HepG2 (cell line): ENCODE measurements around the gene KAZN. TPM values are rescaled to one million over a fixed set of nuclear protein-coding genes. Genes with fewer than 3 reads are reported as not detected.
A peak's percentile ranks its signal among the peaks of the same experiment; 100 is the strongest.

Experiments
- CAMTA2 ChIP-seq: sonication (generic); formaldehyde crosslinking; IDR thresholded peaks from 2 replicates; pipeline ENCODE4 v1.4.0; 2020; ENCODE audit warnings: mild to moderate bottlenecking, missing genetic modification reagents, borderline replicate concordance
- CREB1 ChIP-seq, 2 experiments: fragments of 450-650 bp in 1 of 2; IDR thresholded peaks; 2 replicates each; pipeline ENCODE4 v1.6.1; 2016 to 2017; ENCODE audit warnings: control low read depth in 1 of 2, mild to moderate bottlenecking in 1 of 2, missing compliant biosample characterization in 1 of 2, missing genetic modification characterization in 1 of 2
- DNMT3B ChIP-seq: conservative IDR thresholded peaks from 2 replicates; pipeline ENCODE4 v1.6.1; 2016; ENCODE audit warnings: missing biosample characterization, control low read depth
- DRAP1 ChIP-seq: IDR thresholded peaks from 2 replicates; pipeline ENCODE4 v1.6.1; 2016; ENCODE audit warnings: missing genetic modification reagents, missing compliant biosample characterization
- ETS1 ChIP-seq: sonication (generic); formaldehyde crosslinking; IDR thresholded peaks from 2 replicates; pipeline ENCODE4 v1.4.0; 2020; ENCODE audit warnings: missing genetic modification reagents
- HDAC6 ChIP-seq: fragments of 200-600 bp; sonication (generic); IDR thresholded peaks from 2 replicates; pipeline ENCODE4 v1.7.0; 2017; ENCODE audit warnings: mild to moderate bottlenecking, antibody characterized with exemption, low read length, low read depth
- IKZF5 ChIP-seq: IDR thresholded peaks from 2 replicates; pipeline ENCODE4 v1.6.1; 2018; ENCODE audit warnings: missing genetic modification reagents, mild to moderate bottlenecking, missing compliant biosample characterization
- MEIS2 ChIP-seq: sonication (generic); formaldehyde crosslinking; IDR thresholded peaks from 2 replicates; pipeline ENCODE4 v1.9.0; 2021; ENCODE audit warnings: mild to moderate bottlenecking, missing genetic modification reagents
- MLLT10 ChIP-seq: sonication (generic); formaldehyde crosslinking; IDR thresholded peaks from 2 replicates; pipeline ENCODE4 v1.4.0; 2020; ENCODE audit warnings: missing genetic modification reagents
- NCOA5 ChIP-seq: sonication (generic); formaldehyde crosslinking; IDR thresholded peaks from 2 replicates; pipeline ENCODE4 v1.4.0; 2020; ENCODE audit warnings: missing genetic modification reagents
- PRDM15 ChIP-seq: sonication (generic); formaldehyde crosslinking; IDR thresholded peaks from 2 replicates; pipeline ENCODE4 v1.4.0; 2020; ENCODE audit warnings: missing genetic modification reagents
- REL ChIP-seq: sonication (generic); formaldehyde crosslinking; conservative IDR thresholded peaks from 2 replicates; pipeline ENCODE4 v1.8.0; 2022; ENCODE audit warnings: mild to moderate bottlenecking, missing genetic modification reagents, moderate library complexity
- SALL2 ChIP-seq: sonication (generic); formaldehyde crosslinking; IDR thresholded peaks from 2 replicates; pipeline ENCODE4 v1.8.1; 2023; ENCODE audit warnings: mild to moderate bottlenecking, missing genetic modification reagents, inconsistent platforms
- SAP130 ChIP-seq: IDR thresholded peaks from 2 replicates; pipeline ENCODE4 v1.6.1; 2016; ENCODE audit warnings: low read depth
- SOX13 ChIP-seq, 3 experiments: fragments of 450-650 bp in 1 of 3; sonication (generic) in 1 of 3; formaldehyde crosslinking in 1 of 3; IDR thresholded peaks in 2 of 3; conservative IDR thresholded peaks in 1 of 3; 2 replicates each; pipeline versions ENCODE4 v1.5.0 to v1.6.1; 2016 to 2020; ENCODE audit warnings: antibody characterized with exemption in 1 of 3, mild to moderate bottlenecking in 1 of 3, missing compliant biosample characterization in 1 of 3, missing genetic modification reagents in 1 of 3, moderate library complexity in 1 of 3
- ZFP36L2 ChIP-seq: sonication (generic); formaldehyde crosslinking; IDR thresholded peaks from 2 replicates; pipeline ENCODE4 v1.4.0; 2020; ENCODE audit warnings: missing genetic modification reagents
- ZNF101 ChIP-seq: sonication (generic); formaldehyde crosslinking; IDR thresholded peaks from 2 replicates; pipeline ENCODE4 v1.4.0; 2020; ENCODE audit warnings: mild to moderate bottlenecking, low read depth, missing genetic modification reagents, borderline replicate concordance
- ZNF12 ChIP-seq: sonication (generic); formaldehyde crosslinking; IDR thresholded peaks from 2 replicates; pipeline ENCODE4 v1.5.0; 2020; ENCODE audit warnings: missing genetic modification reagents
- ZNF24 ChIP-seq: fragments of 450-650 bp; IDR thresholded peaks from 2 replicates; pipeline ENCODE4 v1.6.1; 2017; ENCODE audit warnings: antibody characterized with exemption, mild to moderate bottlenecking
- ZNF557 ChIP-seq: sonication (generic); formaldehyde crosslinking; IDR thresholded peaks from 2 replicates; pipeline ENCODE4 v1.4.0; 2020; ENCODE audit warnings: missing genetic modification reagents
- ZNF629 ChIP-seq: sonication (generic); formaldehyde crosslinking; conservative IDR thresholded peaks from 2 replicates; pipeline ENCODE4 v1.5.0; 2020; ENCODE audit warnings: missing genetic modification reagents
- ZNF7 ChIP-seq: IDR thresholded peaks from 2 replicates; pipeline ENCODE4 v1.6.1; 2016; ENCODE audit warnings: missing biosample characterization, missing genetic modification reagents
- ZNF772 ChIP-seq: sonication (generic); formaldehyde crosslinking; IDR thresholded peaks from 2 replicates; pipeline ENCODE4 v1.5.0; 2020; ENCODE audit warnings: mild to moderate bottlenecking, missing genetic modification reagents
- polyA plus RNA-seq, 8 experiments: library from polyadenylated mRNA; depleted of rRNA in 3 of 8; stranded (reverse) in 7 of 8; unstranded in 1 of 8; fragments of >200 nt; fragmentation: Illumina TruSeq in 4 of 8; extraction: Trizol in 4 of 8; gene quantifications; 2 replicates each; pipeline versions ENCODE4 v1.2.1 to v1.2.3, GENCODE V29; 2011 to 2016; ENCODE audit warnings: low read depth in 4 of 8, missing spikeins in 1 of 8, mixed read lengths in 1 of 8; ENCODE audit not compliant: insufficient read depth in 1 of 8
- total RNA-seq, 5 experiments: library from RNA; depleted of rRNA; stranded (reverse); fragments of >200 nt; fragmentation: Illumina TruSeq; extraction: Trizol; gene quantifications; 2 replicates each; pipeline ENCODE4 v1.2.3, GENCODE V29; 2016; ENCODE audit warnings: low read depth in 1 of 5

Gene KAZN
- total and polyA plus RNA-seq, 2 of the 13 experiments (the other 11 are each of a cell fraction or from before 2014, with no cell fraction given) = 10.4 to 13.5 TPM

- TF ChIP-seq DNMT3B (CRISPR knock-in tag) = no peak
- no peak for TF ChIP-seq CREB1 (IDR thresholded peaks at IDR 0.05)
- TF ChIP-seq CREB1 (CRISPR knock-in tag; IDR thresholded peaks at IDR 0.05) = no peak
- TF ChIP-seq ZNF7 = no peak
- peak; percentile 28; the same call in 1 of the 2 replicates for TF ChIP-seq ZNF772
- TF ChIP-seq SALL2 = peak; percentile 67; the same call in 1 of the 2 replicates
- no peak for TF ChIP-seq MEIS2 (CRISPR knock-in tag)
- TF ChIP-seq SOX13 (IDR thresholded peaks at IDR 0.05) = no peak
- peak in 1 of 2 experiments; percentile 14; a peak in 1 of 4 replicates for TF ChIP-seq SOX13 (CRISPR knock-in tag; conservative IDR thresholded peaks at IDR 0.05 in 1 of 2, IDR thresholded peaks at IDR 0.05 in 1 of 2)
- TF ChIP-seq SAP130 (CRISPR knock-in tag) = 0 out of 2 replicates have a peak, but pooled peaks have one; percentile 50
- no peak for TF ChIP-seq ZFP36L2 (CRISPR knock-in tag)
- TF ChIP-seq ZNF24 = no peak
- TF ChIP-seq CAMTA2 (CRISPR knock-in tag) = no peak
- no peak for TF ChIP-seq ETS1 (CRISPR knock-in tag)
- no peak for TF ChIP-seq ZNF101 (CRISPR knock-in tag)
- TF ChIP-seq ZNF12 = no peak
- no peak for TF ChIP-seq ZNF557 (CRISPR knock-in tag)
- TF ChIP-seq MLLT10 = no peak
- TF ChIP-seq PRDM15 = no peak
- TF ChIP-seq ZNF629 = no peak
- TF ChIP-seq NCOA5 (CRISPR knock-in tag) = no peak
- TF ChIP-seq REL (CRISPR knock-in tag) = no peak
- peak; percentile 28; the same call in 1 of the 2 replicates for TF ChIP-seq DRAP1
- peak; percentile 38; the same call in 1 of the 2 replicates for TF ChIP-seq IKZF5
- no peak for TF ChIP-seq HDAC6
Observed at GRCh38 chr1:15128520-15129313, 530.2 kb downstream of the KAZN start (continued).
